ENCODE results near the gene TMEM208.

The TMEM208 gene

GRCh38 chr16:67226804-67227566 lies at the start of gene TMEM208:
TSS of gene TMEM208 (plus strand) at chr16:67227130. CDS start at chr16:67227219, 89 bp downstream.
- H3K36me3 Mint-ChIP-seq, result peaks cover 15% of the 10 kb centered on the region
- H3K4me1 Mint-ChIP-seq, result peaks cover 55% of the 10 kb centered on the region
- H3K4me3 Mint-ChIP-seq, result peak within 1 kb of the TSS; percentile 97
- no peaks in the 10 kb centered on the region for H3K9me3 Mint-ChIP-seq
- H3K27me3 Mint-ChIP-seq, result no peaks in the 10 kb centered on the region
- DNase-seq, result peak; percentile 99
- CTCF ChIA-PET, result interaction anchor here (0.6 to 3.7 kb wide), 12 partner anchors 9 to 262 kb away, joined by 3 to 34 read pairs (median 3); partner anchors contain the start of gene FHOD1
- peak within 1 kb of the TSS; percentile 92 for H3K27ac Mint-ChIP-seq

- no peaks in the 10 kb centered on the region for H3K9me3 Mint-ChIP-seq
- H3K4me1 Mint-ChIP-seq, result peaks cover 45% of the 10 kb centered on the region
- CTCF ChIA-PET, result interaction anchor here (0.7 to 3.5 kb wide), 8 partner anchors 7 to 216 kb away, joined by 3 to 17 read pairs (median 4); partner anchors contain the start of gene CES3
- peaks cover 15% of the 10 kb centered on the region for H3K36me3 Mint-ChIP-seq
- peak; percentile 82 for DNase-seq
- no peak overlapping the region for H3K27ac Mint-ChIP-seq
- peak overlapping the region; percentile 63 for H3K4me3 Mint-ChIP-seq
- peaks cover 66% of the 10 kb centered on the region for H3K27me3 Mint-ChIP-seq
Observed at GRCh38 chr16:67177743-67178699, 48.9 kb upstream of the TMEM208 start.

GRCh38 chr16:67179421-67180080 lies 47.4 kb upstream of the TMEM208 start:
- peak overlapping the region; percentile 38 for H3K4me3 Mint-ChIP-seq

GRCh38 chr16:67180166-67180565 lies 46.8 kb upstream of the TMEM208 start:
- CTCF ChIA-PET, result interaction anchor here (1.0 to 1.4 kb wide), 4 partner anchors 17 to 162 kb away, joined by 4 to 6 read pairs (median 4); no protein-coding TSS in a partner anchor
- no peak overlapping the region for H3K4me3 Mint-ChIP-seq

More at GRCh38 chr16:67179421-67180080, 47.4 kb upstream of the TMEM208 start:
- CTCF ChIA-PET, result interaction anchor here (0.7 to 1.4 kb wide), 7 partner anchors 10 to 218 kb away, joined by 3 to 6 read pairs (median 4); partner anchors contain the start of genes CES3 and NOL3
- no peak overlapping the region for H3K27ac Mint-ChIP-seq
- H3K27me3 Mint-ChIP-seq, result peaks cover 54% of the 10 kb centered on the region
- peak; percentile 55 for DNase-seq
- peaks cover 12% of the 10 kb centered on the region for H3K36me3 Mint-ChIP-seq
- no peaks in the 10 kb centered on the region for H3K9me3 Mint-ChIP-seq
- peaks cover 36% of the 10 kb centered on the region for H3K4me1 Mint-ChIP-seq

GRCh38 chr16:67181346-67181745 lies 45.6 kb upstream of the TMEM208 start:
- H3K4me3 Mint-ChIP-seq, result no peak overlapping the region
- DNase-seq, result no peak
- no peaks in the 10 kb centered on the region for H3K9me3 Mint-ChIP-seq
- peaks cover 42% of the 10 kb centered on the region for H3K4me1 Mint-ChIP-seq
- CTCF ChIA-PET, result interaction anchor here (1.0 to 1.4 kb wide), 3 partner anchors 18 to 164 kb away, joined by 3 to 4 read pairs (median 4); no protein-coding TSS in a partner anchor
- H3K27me3 Mint-ChIP-seq, result peaks cover 52% of the 10 kb centered on the region
- no peak overlapping the region for H3K27ac Mint-ChIP-seq
- peaks cover 10% of the 10 kb centered on the region for H3K36me3 Mint-ChIP-seq

More at GRCh38 chr16:67180166-67180565, 46.8 kb upstream of the TMEM208 start:
- Mint-ChIP-seq H3K27ac (no peak overlapping the region), H3K27me3 (peaks cover 54% of the 10 kb centered on the region), H3K36me3 (peaks cover 12% of the 10 kb centered on the region), H3K4me1 (peaks cover 41% of the 10 kb centered on the region), H3K9me3 (no peaks in the 10 kb centered on the region)
- DNase-seq, result no peak

GRCh38 chr16:67182288-67182687 lies 44.6 kb upstream of the TMEM208 start:
- DNase-seq, result no peak
- peaks cover 38% of the 10 kb centered on the region for H3K4me1 Mint-ChIP-seq
- peaks cover 51% of the 10 kb centered on the region for H3K27me3 Mint-ChIP-seq
- CTCF ChIA-PET, result interaction anchor here (1.2 to 4.9 kb wide), 4 partner anchors 8 to 205 kb away, joined by 3 to 26 read pairs (median 4); no protein-coding TSS in a partner anchor
- H3K36me3 Mint-ChIP-seq, result peaks cover 9% of the 10 kb centered on the region
- no peaks in the 10 kb centered on the region for H3K9me3 Mint-ChIP-seq
- no peak overlapping the region for H3K4me3 Mint-ChIP-seq
- H3K27ac Mint-ChIP-seq, result no peak overlapping the region

GRCh38 chr16:67183284-67183626 lies 43.7 kb upstream of the TMEM208 start:
- H3K9me3 Mint-ChIP-seq, result no peaks in the 10 kb centered on the region
- H3K4me3 Mint-ChIP-seq, result no peak overlapping the region
- CTCF ChIA-PET, result interaction anchor here (1.1 to 4.9 kb wide), 6 partner anchors 9 to 206 kb away, joined by 3 to 26 read pairs (median 4); partner anchors contain the start of genes FBXL8 and TRADD
- peaks cover 30% of the 10 kb centered on the region for H3K4me1 Mint-ChIP-seq
- H3K36me3 Mint-ChIP-seq, result peaks cover 5% of the 10 kb centered on the region
- H3K27me3 Mint-ChIP-seq, result peaks cover 45% of the 10 kb centered on the region
- DNase-seq, result no peak
- no peak overlapping the region for H3K27ac Mint-ChIP-seq

GRCh38 chr16:67183627-67184452 lies 43.1 kb upstream of the TMEM208 start, which contains the start of gene MATCAP1:
TSS of gene MATCAP1 (minus strand) at chr16:67183963. CDS start at chr16:67180610, 3,353 bp downstream.
- no peak within 1 kb of the TSS for H3K4me3 Mint-ChIP-seq

GRCh38 chr16:67184453-67184994 lies 42.4 kb upstream of the TMEM208 start:
- Mint-ChIP-seq H3K27me3 (peaks cover 35% of the 10 kb centered on the region), H3K4me1 (peaks cover 19% of the 10 kb centered on the region), H3K9me3 (no peaks in the 10 kb centered on the region), H3K4me3 (no peak overlapping the region), H3K27ac (no peak overlapping the region), H3K36me3 (peaks cover 2% of the 10 kb centered on the region)
- no peak for DNase-seq
- CTCF ChIA-PET, result interaction anchor here (0.9 to 4.9 kb wide), 26 partner anchors 8 to 240 kb away, joined by 3 to 43 read pairs (median 6); partner anchors contain the start of genes B3GNT9, ELMO3, FBXL8 and FHOD1

More at GRCh38 chr16:67183627-67184452, 43.1 kb upstream of the TMEM208 start, which contains the start of gene MATCAP1:
- peak; percentile 98 for DNase-seq
- Mint-ChIP-seq H3K27me3 (peaks cover 39% of the 10 kb centered on the region), H3K27ac (no peak within 1 kb of the TSS), H3K9me3 (no peaks in the 10 kb centered on the region), H3K4me1 (peaks cover 25% of the 10 kb centered on the region), H3K36me3 (peaks cover 4% of the 10 kb centered on the region)
- CTCF ChIA-PET, result interaction anchor here (0.9 to 4.9 kb wide), 17 partner anchors 10 to 239 kb away, joined by 3 to 43 read pairs (median 4); partner anchors contain the start of genes B3GNT9, FBXL8, NOL3 and TMEM208

- Mint-ChIP-seq H3K4me3 (peak overlapping the region; percentile 74), H3K4me1 (peaks cover 16% of the 10 kb centered on the region)
Observed at GRCh38 chr16:67184995-67185650, 41.8 kb upstream of the TMEM208 start.

GRCh38 chr16:67185651-67186134 lies 41.2 kb upstream of the TMEM208 start:
- H3K27me3 Mint-ChIP-seq, result peaks cover 35% of the 10 kb centered on the region
- CTCF ChIA-PET, result interaction anchor here (0.9 to 4.9 kb wide), 22 partner anchors 9 to 290 kb away, joined by 3 to 43 read pairs (median 7); partner anchors contain the start of genes B3GNT9, ELMO3, FBXL8 and FHOD1
- peaks cover 16% of the 10 kb centered on the region for H3K4me1 Mint-ChIP-seq
- no peaks in the 10 kb centered on the region for H3K9me3 Mint-ChIP-seq
- no peak overlapping the region for H3K27ac Mint-ChIP-seq
- H3K4me3 Mint-ChIP-seq, result peak overlapping the region; percentile 74
- no peak for DNase-seq
- peaks cover 2% of the 10 kb centered on the region for H3K36me3 Mint-ChIP-seq

More at GRCh38 chr16:67184995-67185650, 41.8 kb upstream of the TMEM208 start:
- Mint-ChIP-seq H3K27me3 (peaks cover 35% of the 10 kb centered on the region), H3K27ac (peak overlapping the region; percentile 50), H3K9me3 (no peaks in the 10 kb centered on the region), H3K36me3 (peaks cover 2% of the 10 kb centered on the region)
- CTCF ChIA-PET, result interaction anchor here (0.9 to 4.9 kb wide), 27 partner anchors 9 to 289 kb away, joined by 3 to 43 read pairs (median 5); partner anchors contain the start of genes B3GNT9, ELMO3, FBXL8 and FHOD1
- peak; percentile 91 for DNase-seq

Measured in activated naive CD4-positive, alpha-beta T cell treated with anti-CD3 and anti-CD28 coated beads, Interleukin-2, amount 10 ng/mL, durations not matched to agents 7 days and 5 days (primary cell).